Left cardiac atrium (tissue), 4 donors: ENCODE results near the gene TEKTIP1. TPM values are rescaled to one million over a fixed set of nuclear protein-coding genes. Genes with fewer than 3 reads are reported as not detected.
"Not testable (repeated sequence)": the region's sequence is repeated elsewhere in the genome, so short reads cannot be mapped to it uniquely, and the experiment has no call there.

Source experiments
- ATAC-seq, 2 donors: fragments of 200-7000 bp; cut with Tn5 transposase; one replicate each; pipeline ENCODE4 v1.9.1; 2020; ENCODE audit warnings: mild to moderate bottlenecking in 2 of 2, moderate library complexity in 2 of 2
- DNase-seq: peaks from one replicate; pipeline ENCODE4 v3.0.0-alpha.2; 2020
- intact Hi-C, 2 donors: fragments of 100-400 bp; cut with DNase I; formaldehyde crosslinking; loops; one replicate each; pipeline versions ENCODE4 v1.14.1 to v1.15.1; 2022 to 2023
- total RNA-seq, 2 donors: library from RNA; stranded (reverse); fragmentation: NEBNext Ultra II Directional; extraction: Animal tissue kit (Norgen Biotek cat#: 25700); gene quantifications; one replicate each; pipeline ENCODE4 v1.2.1, GENCODE V29; 2021
- donor health status: DM: no; HTN: yes; CAD: no.
- donor health status: DM: no; HTN: yes; CAD: no; lungs with severe emphysema.
- donor health status: DM: yes; HTN: yes; CAD: no.
- donor health status: Dilated cardiomyopathy.

Gene TEKTIP1
- total RNA-seq, 2 donors from 2014 or later, result 0.52 TPM; not detected in 1

DNA sequence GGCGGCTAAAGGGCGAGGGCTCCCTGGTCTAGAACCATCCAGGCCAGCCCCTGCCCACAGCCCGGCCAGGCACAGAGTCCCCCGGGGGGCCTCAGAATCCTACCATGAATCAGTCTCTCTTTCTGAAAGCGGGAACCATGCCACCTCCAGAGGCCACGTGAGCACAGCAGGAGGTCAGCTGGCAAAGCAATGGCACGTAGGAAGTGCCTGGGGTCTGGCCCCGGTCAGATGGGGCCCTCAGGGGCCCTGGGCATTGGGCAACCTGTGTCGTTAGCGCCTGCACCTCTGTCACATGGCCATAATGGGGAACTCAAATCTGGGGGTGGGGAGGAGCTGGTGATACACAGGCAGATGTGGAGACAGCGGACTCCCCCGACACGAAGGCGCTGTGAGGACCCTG, 9.6 kb downstream of the TEKTIP1 start:
- no peak for ATAC-seq
- DNase-seq, result no peak
- intact Hi-C loops, result loop anchor here (10.0 kb wide), 1 partner anchor 156 kb away; the partner anchor contains the start of genes PIP5K1C (in 2 of the 2) and TJP3 (in 2 of the 2)

DNA sequence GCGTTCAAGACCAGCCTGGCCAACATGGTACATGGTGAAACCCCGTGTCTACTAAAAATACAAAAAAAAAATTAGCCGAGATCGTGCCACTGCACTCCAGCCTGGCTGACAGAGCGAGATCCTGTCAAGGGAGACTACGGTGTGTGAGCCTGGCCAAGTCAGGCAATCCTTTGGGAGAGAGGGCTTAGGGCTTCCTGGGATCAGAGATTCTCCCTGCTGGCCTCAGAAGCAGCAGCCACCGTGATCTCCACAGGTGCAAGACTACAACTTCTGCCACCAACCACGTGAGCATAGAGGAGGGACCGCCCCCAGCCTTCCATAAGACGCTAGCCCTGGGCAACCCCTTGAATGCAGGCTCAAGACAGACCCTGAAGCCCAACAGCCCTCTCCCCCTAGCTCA, 10.8 kb downstream of the TEKTIP1 start:
- intact Hi-C loops, result loop anchor here (10.0 kb wide), 1 partner anchor 155 kb away; the partner anchor contains the start of genes PIP5K1C (in 2 of the 2) and TJP3 (in 2 of the 2)
- DNase-seq (no peak), ATAC-seq (no peak)

DNA sequence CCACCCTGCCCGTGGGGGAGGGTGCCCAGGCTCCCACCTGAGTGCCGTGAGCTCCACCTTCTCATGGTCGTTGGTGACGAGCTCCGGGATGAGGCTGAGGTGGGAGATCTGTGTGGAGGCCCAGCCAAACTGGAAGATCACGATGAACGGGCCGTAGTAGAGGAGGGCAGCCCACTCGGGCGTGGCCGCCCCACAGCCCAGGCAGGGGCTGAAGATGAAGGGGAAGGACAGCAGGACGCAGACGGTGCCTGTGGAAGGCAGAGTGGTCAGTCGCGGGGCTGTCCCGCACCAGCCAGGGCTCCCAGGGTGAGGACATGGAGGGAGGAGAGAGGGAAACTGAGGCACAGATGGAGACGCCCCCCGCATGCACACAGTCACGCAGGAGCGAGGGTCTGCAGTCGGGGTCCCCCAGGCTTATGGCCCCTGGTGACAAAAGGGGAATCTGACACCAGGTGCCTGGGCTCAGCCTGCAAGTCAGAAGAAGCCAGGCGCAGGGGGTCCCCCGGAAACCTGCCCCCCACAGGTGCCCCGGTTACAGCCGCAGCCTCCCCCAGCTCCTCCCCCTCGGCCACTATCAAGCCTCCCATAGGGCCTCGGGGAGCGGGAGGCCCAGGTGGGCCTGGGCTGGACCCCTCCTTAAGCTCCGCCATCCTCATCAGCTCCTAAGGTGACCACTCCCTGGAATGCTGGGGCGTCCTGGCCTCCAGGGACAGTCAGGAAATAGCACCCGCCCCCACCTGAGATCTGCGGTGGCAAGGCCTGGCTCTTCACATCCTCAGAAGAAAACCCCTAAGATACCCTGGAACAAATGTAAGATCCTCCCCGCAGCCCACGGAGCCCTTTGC, 12.2 kb downstream of the TEKTIP1 start:
- ATAC-seq (no peak), DNase-seq (no peak)
- intact Hi-C loops, result no loop called here

DNA sequence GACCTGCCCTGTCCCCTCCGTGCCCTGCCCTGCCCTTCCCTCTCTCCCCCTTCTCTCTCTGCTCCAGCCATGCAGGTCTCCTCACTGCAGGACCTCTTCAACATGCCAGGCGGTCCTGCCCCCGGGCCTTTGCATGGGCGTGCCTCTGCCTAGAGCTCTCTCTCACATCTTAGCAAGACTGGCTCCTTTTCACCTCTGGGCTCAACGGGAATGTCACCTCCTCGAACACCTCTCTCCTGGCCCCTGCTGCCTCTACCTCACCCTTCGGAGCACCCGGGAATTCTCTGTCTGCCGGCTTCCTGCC, 12.8 kb downstream of the TEKTIP1 start:
- no peak for DNase-seq
- ATAC-seq, result no peak
- intact Hi-C loops, result no loop called here

DNA sequence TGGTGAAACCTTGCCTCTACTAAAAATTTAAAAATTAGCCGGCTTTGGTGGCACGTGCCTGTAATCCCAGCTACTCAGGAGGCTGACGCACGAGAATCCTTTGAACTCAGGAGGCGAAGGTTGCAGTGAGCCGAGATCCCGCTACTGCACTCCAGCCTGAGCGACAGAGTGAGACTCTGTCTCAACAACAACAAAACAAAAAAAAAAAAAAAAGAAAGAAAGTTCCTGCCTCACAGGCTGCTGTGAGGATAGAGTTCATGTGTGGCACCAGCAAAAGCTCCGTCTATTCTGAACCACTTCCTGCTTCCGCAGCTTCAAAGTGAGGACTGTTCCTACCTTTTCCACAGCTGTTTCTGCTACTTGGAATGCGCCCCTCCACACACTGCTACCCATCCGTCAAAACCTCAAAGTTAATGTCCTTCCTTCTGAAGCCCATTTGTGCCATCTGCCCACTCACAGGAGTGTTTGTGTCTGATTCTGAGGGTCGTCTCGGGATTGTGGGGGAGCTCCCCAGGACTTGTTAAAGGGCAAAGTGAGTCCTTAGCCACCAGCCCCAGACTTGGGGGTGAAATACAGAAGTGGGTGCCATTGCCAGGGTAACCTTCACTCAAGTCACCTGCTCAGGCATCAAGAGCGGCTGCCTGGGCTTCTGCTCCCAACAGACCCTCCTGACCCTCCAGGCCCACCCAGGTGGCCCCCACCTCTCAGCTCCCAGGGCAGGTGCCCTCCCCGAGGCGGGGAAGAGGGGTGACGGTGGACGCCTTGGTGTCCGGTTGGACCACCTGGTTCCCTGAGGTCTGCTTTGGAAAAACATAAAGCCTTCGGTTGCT, 15.5 kb downstream of the TEKTIP1 start:
- DNase-seq (no peak), ATAC-seq (no peak)
- intact Hi-C loops, result loop anchor here in 1 of 2 donors (5.0 kb wide), 1 partner anchor 63 kb away; no protein-coding TSS in a partner anchor

DNA sequence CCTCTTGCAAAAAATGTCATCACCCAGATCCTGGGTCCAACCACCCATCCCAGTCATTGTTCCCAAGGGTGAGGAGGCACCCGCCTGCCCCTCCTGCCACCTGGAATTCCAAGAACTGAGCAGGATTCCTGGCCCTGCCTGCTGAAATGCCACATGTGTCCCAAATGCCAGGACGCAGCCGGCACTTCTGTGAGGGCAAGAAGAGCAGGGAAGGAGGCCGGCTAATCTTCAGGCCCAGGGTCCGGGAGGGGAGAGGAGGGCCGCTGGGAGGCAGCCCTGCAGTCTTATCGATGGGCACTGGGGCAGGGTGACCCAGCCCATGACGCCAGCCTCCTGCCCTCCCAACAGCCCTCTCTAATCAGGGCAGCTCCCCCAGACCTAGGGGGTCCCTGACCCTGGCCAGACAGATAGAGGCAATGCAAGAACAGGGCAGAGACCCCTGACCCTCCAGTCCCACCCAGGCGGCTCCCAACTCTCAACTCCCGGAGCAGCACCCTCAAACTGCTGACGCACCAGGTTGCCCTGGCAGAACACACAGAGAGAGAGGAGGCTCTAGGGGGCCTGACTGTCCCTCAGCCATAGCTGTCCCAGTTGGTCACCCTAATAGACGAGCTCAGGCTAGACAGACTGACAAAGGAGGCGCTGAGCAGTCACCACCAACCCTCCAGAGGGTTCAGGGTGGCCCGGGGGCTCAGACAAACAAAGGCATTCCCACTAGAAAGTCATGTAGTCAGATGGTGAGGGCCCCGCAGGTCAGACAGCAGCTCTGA, 16.9 kb downstream of the TEKTIP1 start:
- no peak for ATAC-seq
- intact Hi-C loops, result loop anchor here in 1 of 2 donors (5.0 kb wide), 1 partner anchor 61 kb away; no protein-coding TSS in a partner anchor
- no peak for DNase-seq

DNA sequence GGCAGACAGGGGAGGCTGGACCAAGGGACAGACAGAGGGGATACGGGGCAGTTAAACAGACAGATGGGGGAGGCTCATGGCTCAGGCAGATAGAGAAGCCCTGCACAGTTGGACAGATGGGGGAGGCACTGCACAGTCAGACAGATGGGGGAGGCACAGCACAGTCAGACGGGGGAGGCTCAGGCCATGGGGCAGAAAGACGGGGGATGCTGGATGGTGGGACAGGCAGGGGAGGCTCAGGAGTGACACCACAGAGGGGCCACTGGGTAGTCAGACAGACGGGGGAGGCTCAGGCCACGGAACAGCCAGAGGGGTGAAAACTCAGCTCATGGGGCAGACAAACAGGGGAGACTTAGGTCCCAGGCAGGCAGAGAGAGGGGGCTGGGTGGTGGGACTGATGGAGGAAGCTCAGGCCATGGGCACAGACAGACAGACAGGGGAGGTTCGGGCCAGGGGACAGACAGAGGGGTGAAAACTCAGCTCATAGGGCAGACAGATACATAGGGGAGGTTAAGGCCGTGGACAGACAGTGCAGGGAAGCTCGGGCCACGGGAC, 17.5 kb downstream of the TEKTIP1 start:
- intact Hi-C loops, result loop anchor here in 1 of 2 donors (5.0 kb wide), 1 partner anchor 61 kb away; no protein-coding TSS in a partner anchor
- DNase-seq (no peak), ATAC-seq (no peak)

DNA sequence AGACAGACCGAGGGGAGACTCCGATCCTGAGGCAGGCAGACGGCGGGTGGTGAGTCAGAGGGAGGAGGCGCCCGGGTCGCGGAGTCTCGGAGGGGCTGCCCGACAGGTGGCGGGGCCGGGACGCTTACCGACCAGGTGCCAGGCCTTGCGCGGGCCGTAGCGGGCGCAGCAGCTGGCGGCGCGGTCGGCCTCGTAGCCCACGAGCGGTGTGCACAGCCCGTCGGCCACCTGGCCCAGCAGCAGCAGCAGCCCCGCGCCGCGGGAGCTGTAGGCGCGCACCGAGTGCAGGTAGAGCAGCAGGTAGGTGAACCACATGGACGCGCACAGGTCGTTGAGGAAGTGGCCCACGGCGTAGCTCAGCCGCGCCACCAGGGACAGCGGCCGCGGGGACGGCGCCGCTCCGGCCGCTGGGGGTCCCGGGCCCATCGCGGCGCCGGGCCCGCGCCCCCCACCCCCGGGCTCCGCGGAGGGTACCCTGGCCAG, 18.0 kb downstream of the TEKTIP1 start:
- intact Hi-C loops, result loop anchor here in 1 of 2 donors (5.0 kb wide), 1 partner anchor 60 kb away; no protein-coding TSS in a partner anchor
- DNase-seq (no peak), ATAC-seq (peak; percentile 6 to 8)

DNA sequence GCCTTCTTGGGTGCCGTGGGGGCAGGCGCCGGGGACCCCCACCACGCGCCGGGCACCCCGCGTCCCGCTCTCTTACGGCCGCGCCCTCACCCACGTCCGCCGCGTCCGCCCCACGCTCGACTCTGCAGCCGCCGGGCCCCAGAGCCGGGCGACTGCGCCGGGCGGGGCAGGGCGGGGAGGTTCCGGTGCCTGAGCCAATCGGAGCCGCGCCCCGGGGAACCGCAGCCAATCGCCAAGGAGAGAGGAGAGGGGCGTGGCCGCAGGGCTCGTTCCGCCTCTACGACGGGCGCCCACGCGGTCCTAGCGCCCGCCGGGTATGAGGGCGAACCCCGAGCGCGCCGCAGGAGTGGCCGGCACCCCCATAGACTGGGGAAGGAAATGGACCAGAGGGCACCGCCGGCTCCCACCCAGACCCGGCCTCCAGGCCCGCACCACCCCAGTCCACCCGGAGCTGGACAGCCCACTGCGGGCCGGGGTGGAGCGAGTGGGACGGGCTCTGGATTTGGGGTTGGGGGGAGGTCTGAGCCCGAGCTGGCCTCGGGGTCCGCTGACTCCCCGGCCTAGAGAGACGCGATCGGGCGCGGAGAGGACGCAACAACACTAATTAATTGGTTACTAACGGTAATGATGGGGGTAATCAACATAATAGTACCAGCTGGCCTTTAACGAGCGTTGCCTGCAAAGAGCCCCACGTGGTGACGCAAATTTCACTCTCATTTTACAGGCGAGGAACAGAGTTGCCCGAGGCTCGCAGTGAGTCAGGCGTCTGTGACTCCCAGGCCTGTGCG, 18.7 kb downstream of the TEKTIP1 start, which contains the start of gene MFSD12:
MFSD12 (minus strand) TSS at position 126 of the 788 bp plus-strand sequence. CDS start 183 bp downstream, outside the sequence.
- ATAC-seq (peak; percentile 98 to 99), DNase-seq (peak; percentile 96)
- intact Hi-C loops, result loop anchor here in 1 of 2 donors (5.0 kb wide), 1 partner anchor 60 kb away; no protein-coding TSS in a partner anchor

DNA sequence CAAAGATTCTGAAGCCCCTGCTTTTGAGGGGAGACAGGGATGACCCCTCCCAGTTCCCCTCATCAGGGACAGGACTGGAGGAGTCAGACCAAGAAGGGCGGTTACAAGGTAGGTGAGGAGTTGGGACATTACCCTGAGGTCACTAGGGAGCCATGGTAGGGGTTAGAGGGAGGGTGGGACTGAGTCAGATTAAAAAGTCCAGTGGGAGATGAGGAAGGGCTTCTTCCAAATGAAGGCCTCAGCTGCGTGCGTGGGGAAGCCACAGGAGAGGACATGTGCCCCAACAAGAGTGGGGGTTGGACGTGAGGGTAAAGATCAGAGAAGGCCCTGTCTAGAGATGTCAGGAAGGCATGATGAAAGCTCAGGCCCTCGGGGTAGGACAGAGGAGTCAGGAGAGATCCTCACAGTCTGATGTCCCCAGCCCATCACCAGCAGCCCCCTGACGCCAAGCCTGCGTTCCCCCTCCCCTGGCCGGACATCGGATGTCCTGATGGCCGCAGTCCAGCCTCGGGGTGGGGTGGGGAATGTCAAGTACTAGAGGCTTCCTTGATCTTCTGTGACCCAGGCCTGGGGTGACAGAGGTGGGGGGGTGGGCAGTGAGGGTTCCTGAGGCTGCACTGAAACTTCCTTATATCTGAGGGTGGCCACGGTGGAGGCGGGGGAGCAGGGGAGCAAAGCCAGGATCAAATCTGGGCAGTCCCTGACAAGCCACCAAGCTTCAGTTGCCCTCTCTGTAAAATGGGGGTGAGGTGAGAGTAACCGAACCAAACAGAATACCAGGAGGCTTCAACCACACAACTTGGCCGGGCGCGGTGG, 24.9 kb downstream of the TEKTIP1 start:
- ATAC-seq (no peak), DNase-seq (no peak)
- intact Hi-C loops, result no loop called here

DNA sequence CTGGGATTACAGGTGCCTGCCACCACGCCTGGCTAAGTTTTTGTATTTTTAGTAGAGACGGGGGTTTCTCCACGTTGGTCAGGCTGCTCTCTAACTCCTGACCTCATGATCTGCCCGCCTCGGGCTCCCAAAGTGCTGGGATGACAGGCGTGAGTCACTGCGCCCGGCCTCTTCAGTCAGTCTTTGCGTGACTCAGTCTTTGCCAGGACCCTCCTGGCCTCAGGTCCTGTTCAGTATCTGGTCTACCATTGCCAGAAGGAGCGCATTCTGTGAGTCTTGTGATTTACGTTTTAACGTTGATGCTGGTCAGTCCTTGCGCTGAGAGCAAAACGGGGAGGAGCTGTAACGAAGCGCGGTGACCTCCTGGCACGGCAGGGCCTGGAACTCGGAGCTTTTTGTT, 26.2 kb downstream of the TEKTIP1 start:
- ATAC-seq (no peak), DNase-seq (no peak)
- intact Hi-C loops, result no loop called here

DNA sequence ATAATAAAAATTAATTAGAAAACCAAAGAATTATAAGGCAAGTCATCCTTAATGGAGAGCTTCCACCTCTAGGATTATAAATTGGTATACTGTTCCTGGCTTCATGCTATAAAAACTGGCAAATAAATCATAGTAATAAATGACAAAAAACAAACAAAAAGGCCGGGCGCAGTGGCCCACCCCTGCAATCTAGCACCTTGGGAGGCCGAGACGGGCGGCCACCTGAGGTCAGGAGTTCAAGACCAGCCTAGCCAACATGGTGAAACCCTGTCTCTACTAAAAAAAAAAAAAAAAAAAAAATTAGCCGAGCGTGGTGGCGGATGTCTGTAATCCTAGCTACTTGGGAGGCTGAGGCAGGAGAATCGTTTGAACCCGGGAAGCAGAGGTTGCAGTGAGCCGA, 31.1 kb downstream of the TEKTIP1 start:
- DNase-seq, intact Hi-C loops, ATAC-seq: not testable (repeated sequence)

DNA sequence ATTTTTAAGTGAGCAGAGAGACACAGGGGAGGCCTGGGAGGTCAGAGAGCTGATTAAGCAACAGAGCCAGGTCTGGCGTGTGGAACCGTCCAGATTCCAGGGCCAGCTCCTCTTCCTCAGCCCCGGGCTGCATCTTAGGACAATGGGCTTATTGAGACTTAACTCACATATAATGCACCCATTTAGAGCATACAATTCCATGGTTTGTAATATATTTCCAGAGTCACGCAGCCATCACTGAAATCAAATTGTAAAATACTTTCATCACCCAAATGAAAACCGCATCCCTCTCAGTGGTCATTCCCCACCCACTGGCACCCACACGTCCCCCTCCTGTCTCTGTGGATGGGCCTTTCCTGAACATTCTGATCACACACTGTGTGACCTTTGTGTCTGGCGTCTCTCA, 31.6 kb downstream of the TEKTIP1 start:
- ATAC-seq (no peak), DNase-seq (no peak)
- intact Hi-C loops, result no loop called here

DNA sequence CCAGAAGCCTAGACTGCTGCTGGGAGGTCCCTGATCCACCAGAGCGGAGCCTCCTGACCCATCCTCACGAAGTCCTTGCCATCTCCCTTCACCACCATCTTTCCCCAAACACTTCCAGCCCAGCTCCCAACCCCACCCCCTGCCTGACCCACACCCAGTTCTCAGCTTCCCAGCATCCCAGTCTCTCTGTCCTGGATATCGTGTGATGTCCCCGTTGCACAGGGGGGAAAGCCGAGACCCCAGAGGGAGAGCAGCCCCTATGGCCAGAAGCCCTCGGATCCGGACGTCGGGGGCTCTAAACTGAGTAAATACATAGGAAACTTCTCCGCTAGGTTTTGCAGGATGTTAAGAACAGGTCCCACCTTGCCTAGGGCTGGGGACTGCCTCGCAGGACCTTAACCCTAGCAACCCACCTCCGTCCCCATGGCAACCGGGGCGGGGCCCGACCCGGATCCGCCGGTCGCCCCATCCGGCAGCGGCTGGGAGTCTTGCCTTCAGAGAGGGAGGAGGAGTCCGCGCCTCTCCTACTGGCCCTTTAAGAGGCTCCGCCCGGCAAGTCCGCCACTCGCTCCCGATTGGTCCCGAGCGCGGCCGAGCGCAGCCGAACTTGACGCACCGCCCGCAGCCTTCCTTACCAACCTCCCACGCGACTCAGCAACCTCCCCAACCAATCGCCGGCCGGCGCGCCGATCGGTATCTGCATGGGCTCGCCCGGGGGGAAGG, 33.3 kb downstream of the TEKTIP1 start:
- intact Hi-C loops, result no loop called here
- DNase-seq (peak; percentile 100), ATAC-seq (peak; percentile 96 to 97)

DNA sequence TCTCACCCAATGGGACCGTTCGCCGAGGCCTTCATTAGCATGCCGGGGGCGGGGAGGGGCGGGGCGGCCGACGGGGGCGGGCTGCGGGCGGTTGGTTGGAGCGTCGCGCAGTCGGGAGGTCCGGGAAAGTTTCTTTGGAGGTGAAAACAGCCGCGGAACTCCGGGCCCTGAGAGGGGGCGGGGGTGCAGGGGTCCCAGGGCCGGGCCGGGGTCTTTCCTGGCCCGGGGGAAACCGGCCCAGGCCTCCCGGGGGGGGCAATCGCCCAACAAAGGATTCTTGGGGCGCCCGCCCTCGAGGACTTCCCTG, 33.8 kb downstream of the TEKTIP1 start, which contains the start of gene HMG20B:
HMG20B (plus strand) TSS at position 90 of the 307 bp plus-strand sequence. CDS start 366 bp downstream, outside the sequence.
- ATAC-seq (no peak), DNase-seq (no peak)
- intact Hi-C loops, result no loop called here

DNA sequence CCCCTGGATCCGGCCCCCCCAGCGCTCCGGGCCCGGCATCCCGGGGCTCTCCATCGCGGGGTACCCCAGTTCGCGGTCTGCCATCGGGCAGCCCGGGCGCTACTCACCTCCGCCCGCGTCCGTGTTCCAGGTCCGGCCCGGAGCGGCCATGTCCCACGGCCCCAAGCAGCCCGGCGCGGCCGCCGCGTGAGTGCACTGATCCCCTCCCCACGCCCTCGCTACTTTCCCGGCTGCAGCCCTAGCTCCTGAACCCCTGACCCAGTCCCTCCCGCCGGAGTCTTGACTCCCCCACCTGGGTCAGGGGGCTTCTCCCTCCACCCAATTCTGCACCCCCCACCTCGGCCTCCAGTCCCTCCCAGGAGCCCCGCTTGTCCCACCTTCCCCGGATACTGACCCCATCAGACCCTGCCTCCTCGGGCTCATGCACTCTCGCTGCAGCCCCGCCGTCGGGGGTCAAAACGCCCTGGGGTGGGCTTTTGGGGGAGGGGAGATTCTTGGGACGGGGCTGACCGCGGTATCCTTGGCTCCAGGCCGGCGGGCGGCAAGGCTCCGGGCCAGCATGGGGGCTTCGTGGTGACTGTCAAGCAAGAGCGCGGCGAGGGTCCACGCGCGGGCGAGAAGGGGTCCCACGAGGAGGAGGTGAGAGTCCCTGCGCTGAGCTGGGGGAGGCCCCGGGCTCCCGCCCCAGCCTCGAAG, 34.3 kb downstream of the TEKTIP1 start:
- DNase-seq, result peak; percentile 57

More for the DNA sequence above, 34.3 kb downstream of the TEKTIP1 start:
- intact Hi-C loops, result no loop called here
- ATAC-seq, result peak; percentile 4 to 8
